GM19324 (cell line): ENCODE results near the gene NPHS1.
"Not testable (repeated sequence)": the region's sequence is repeated elsewhere in the genome, so short reads cannot be mapped to it uniquely, and the experiment has no call there.

ENCODE experiments used
- ATAC-seq: cut with Tn5 transposase; IDR thresholded peaks from one replicate; pipeline ENCODE4 v1.9.1; 2021; ENCODE audit warnings: mild to moderate bottlenecking, moderate library complexity; ENCODE audit not compliant: unreplicated experiment, low FRiP score

The NPHS1 gene

GRCh38 chr19:35851213-35852028 lies 883 bp downstream of the NPHS1 start:
- ATAC-seq: no peak

GRCh38 chr19:35848919-35849505 lies 3.3 kb downstream of the NPHS1 start:
- no peak for ATAC-seq

- no peak for ATAC-seq
These were observed 3.8 kb downstream of the NPHS1 start for GRCh38 chr19:35848486-35848885.

DNA sequence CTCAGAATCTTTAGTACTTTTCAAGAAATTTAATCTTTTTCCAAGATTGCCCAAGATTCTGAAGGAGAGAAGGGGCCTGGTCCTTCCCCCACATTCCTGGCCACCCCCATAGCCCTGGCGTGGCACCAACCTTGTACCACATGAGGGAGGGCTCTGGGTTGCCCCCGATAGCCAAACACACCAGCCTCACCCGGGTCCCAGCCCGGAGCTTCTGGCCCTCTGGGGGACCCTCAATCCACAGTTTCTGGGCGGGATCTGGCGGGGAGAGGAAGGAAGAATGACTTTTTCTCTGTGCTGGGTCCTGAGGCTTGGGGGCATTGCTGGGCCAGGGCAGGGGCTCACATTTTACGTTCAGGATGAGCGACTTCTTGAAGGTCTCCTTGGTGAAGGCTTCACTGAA lies 4.4 kb downstream of the NPHS1 start:
- ATAC-seq: no peak

DNA sequence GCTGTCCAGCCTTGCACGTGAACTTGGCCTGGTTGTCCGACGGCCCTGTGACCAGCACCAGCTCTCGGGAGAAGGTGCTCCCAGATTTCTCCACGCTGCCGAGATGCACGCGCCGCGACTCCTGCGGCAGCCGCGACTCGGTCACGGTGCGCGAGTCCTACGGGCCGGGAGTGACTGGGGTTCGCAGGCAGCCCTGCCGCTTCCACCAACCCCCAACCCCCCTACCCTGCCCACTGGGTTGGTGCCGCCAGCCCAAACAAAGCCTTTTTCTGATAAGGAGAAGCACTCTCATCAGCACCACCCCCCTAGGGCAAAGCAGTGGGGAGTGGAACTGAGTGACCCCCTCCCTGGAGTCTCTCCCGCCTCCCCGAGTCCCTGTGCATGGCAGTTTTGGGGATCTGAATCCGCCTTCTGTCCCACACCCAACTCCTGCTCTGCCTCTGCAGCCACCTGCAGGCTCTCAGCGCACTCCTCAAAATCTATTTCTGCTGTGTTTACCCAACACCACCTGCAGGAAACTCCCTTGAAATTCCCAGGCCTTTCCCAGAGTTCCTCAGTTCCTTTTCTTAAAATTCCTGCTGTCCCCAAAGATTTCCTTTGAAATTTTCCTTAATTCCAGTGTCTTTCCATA lies 6.2 kb downstream of the NPHS1 start:
- no peak for ATAC-seq

GRCh38 chr19:35845215-35846037 lies 6.9 kb downstream of the NPHS1 start:
- no peak for ATAC-seq

DNA sequence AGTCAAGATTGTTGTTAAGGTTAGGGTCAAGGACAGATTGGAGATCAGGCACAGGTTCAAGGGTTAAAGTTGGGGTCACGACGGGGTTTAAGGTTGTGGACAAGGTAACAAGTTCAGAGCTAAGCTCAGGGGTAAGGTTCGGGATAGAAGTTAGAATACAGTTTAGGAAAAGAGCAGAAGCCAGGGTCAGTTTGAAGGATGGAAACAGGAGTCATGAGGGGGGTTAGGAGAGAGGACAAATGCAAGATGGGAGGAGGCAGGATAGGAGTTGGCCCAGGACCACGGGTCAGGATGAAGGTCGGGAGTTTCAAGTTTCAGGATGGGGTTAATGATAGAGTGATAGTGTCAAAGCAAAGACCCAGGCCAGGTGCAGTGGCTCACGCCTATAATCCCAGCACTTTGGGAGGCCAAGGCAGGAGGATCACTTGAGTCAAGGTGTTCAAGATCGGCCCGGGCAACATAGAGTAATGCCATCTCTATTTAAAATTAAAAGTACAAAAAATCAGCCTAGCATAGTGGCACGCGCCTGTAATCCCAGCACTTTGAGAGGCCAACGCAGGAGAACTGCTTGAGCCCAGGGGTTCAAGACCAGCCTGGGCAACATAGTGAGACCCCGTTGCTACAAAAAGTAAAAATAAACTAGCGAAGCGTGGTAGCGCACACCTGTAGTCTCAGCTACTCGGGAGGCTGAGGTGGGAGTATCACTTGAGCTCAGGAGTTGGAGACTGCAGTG lies 7.7 kb downstream of the NPHS1 start:
- no peak for ATAC-seq

DNA sequence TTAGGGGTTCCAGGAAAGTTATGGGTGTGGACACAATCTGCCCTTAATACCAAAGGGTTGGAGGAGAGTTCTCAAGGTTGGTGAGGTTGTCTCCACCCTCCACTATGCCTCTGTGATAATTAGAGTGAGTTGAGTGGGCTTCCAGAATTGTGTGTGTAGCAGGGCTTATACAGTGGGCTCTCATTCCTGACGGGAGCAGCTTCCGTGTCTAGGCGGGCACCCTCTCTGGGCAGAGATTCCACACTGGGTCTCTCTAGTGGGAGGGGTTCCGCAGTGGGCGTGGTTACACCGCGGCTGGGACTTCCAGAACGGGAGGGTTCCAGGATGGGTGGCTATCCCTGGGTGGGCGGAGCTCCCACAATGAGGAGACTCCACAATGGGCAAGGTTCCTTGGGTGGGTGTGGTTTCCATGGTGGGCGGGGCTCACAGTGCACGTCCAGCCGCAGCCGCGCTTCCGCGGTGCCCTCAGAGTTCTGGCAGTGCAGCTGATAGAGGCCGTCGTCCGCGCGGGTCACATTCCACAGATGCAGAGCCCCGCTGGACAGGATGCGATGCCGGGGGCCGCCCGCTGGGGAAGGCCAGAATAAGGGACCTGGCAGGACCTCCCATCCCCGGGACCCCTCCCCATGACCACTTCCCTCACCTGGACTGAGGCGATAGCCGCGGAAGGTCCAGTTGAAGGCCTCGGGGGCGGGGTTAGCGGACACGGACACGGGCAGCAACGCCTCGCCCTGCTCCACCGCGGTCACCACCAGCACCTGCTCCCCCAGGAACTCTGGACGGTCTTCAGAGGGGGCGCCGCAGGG lies 8.4 kb downstream of the NPHS1 start:
- no peak for ATAC-seq

- no peak for ATAC-seq
These were observed 9.5 kb downstream of the NPHS1 start for GRCh38 chr19:35842666-35843272.

GRCh38 chr19:35841961-35842595 lies 10.2 kb downstream of the NPHS1 start:
- no peak for ATAC-seq

- not testable (repeated sequence) for ATAC-seq
These were observed 16.2 kb downstream of the NPHS1 start for GRCh38 chr19:35836096-35836495.

DNA sequence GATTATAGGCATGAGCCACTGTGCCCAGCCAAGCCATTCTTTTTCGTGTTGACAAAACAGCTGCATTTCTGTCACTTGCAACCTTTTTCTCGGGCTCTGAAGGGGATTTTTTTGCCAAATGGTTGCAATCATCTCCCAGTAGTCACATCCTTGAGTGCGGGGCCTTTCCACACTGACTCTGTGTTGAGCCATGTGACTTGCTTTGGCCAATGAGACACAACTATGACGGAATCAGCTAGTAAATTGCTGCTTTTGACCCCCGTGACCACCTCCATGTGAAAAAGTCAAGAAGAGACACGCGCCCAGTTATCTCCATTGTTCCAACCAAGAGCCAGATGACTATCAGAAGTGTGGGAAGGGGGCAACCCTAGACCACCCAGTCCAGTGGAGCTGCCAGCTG lies 18.3 kb downstream of the NPHS1 start:
- no peak for ATAC-seq

- ATAC-seq: no peak
These were observed 20.2 kb downstream of the NPHS1 start for GRCh38 chr19:35832054-35832453.

GRCh38 chr19:35830986-35831385 lies 21.3 kb downstream of the NPHS1 start:
- no peak for ATAC-seq

- no peak for ATAC-seq
These were observed 23.5 kb downstream of the NPHS1 start for GRCh38 chr19:35828692-35829301.

DNA sequence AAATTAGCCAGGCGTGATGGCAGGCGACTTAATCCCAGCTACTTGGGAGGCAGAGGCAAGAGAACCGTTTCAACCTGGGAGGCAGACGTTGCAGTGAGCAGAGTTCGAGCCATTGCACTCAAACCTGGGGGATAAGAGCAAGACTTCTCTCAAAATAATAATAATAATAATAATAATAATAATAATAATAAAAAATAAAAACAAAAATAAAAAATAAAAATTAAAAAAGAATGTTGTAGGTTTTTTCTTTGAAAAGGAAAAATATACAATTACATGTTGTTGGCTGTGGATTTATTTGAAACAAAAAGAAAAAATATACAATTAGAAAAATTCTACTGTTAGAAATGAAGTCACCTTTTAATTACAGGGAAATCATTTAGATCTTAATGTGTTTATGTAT lies 28.2 kb downstream of the NPHS1 start:
- no peak for ATAC-seq

DNA sequence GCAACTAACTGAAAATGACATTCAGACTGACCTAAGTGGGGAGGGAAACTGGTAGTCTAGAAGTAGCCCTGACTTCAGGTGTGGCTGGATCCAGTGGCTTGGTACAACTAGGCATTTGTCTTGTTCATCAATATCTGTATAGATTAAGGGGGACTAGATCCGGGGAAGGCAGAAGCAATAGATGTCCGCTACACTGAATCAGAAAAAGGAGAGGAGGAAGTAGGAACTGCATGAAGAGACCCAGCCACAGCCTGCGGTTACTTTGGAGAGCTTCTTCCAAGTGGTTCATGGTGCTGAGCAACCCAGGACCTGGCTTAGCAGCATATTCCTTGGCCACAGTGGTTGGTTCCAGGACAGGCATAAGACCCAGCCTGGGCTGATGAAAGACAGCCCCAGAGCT lies 29.7 kb downstream of the NPHS1 start:
- ATAC-seq: no peak

DNA sequence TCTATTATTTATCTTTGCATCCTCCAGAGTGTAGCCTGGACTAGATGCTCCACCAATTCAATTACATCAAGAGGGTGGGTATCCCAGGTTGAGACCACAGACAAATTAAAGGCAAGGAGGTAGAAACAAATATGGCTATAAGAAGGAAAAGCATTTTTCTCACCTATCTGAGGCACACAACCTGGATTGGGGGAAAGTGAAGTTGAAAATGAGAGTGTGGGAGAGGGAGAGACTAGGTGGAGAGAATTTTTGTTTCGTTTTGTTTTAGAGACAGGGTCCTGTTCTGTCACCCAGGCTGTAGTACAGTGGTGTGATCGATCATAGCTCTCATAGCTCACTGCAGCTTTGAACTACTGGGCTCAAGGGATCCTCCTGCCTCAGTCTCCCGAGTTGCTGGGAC lies 33.9 kb downstream of the NPHS1 start:
- ATAC-seq: no peak
